CD4-positive, alpha-beta T cell (primary cell): ENCODE results near the gene ARL16. TPM values are rescaled to one million over a fixed set of nuclear protein-coding genes. Genes with fewer than 3 reads are reported as not detected.

Experiments used
- ATAC-seq: fragments of 200-7000 bp; cut with Tn5 transposase; one replicate; pipeline ENCODE4 v1.10.0; 2022; ENCODE audit warnings: mild to moderate bottlenecking; ENCODE audit not compliant: poor library complexity
- CTCF ChIA-PET: fragments of 350-600 bp; sonication (Branson Sonifier 250); formaldehyde crosslinking; loops from one replicate; lab custom pipeline; 2021; ENCODE audit warnings: antibody characterized with exemption, inconsistent platforms; lab: Charles Lee
- POLR2A ChIA-PET: fragments of 350-600 bp; sonication (Branson Sonifier 250); formaldehyde crosslinking; loops from one replicate; lab custom pipeline; 2021; ENCODE audit warnings: antibody characterized with exemption, inconsistent platforms; lab: Charles Lee
- DNase-seq, 14 experiments: peaks; one replicate each; pipeline ENCODE4 v3.0.0-alpha.2; 2013 to 2020; ENCODE audit warnings: mixed read lengths in 2 of 14
- H3K27ac ChIP-seq, 2 donors: one replicate each; pipeline versions ENCODE4 v1.5.1 to v1.7.0; 2013; ENCODE audit warnings: low read length in 2 of 2, low read depth in 1 of 2, mild to moderate bottlenecking in 1 of 2
- H3K27me3 ChIP-seq, 2 experiments: 1 replicate in 1 of 2; 2 replicates in 1 of 2; pipeline versions ENCODE4 v1.6.1 to v1.7.0; 2013; ENCODE audit warnings: low read length in 2 of 2, control low read depth in 1 of 2, mild to moderate bottlenecking in 1 of 2, moderate library complexity in 1 of 2; ENCODE audit not compliant: insufficient read depth in 2 of 2, control insufficient read depth in 1 of 2
- H3K36me3 ChIP-seq: one replicate; pipeline ENCODE4 v1.6.1; 2013; ENCODE audit warnings: low read length, control low read depth; ENCODE audit not compliant: insufficient read depth
- H3K4me1 ChIP-seq: one replicate; pipeline ENCODE4 v1.6.1; 2013; ENCODE audit warnings: low read length, control low read depth; ENCODE audit not compliant: insufficient read depth
- H3K4me3 ChIP-seq: one replicate; pipeline ENCODE4 v1.5.1; 2013; ENCODE audit warnings: mild to moderate bottlenecking, low read length, moderate library complexity
- H3K9me3 ChIP-seq, 2 experiments: 1 replicate in 1 of 2; 2 replicates in 1 of 2; pipeline versions ENCODE4 v1.6.1 to v1.7.0; 2013; ENCODE audit warnings: low read length in 2 of 2, mild to moderate bottlenecking in 2 of 2, control low read depth in 1 of 2, moderate library complexity in 1 of 2; ENCODE audit not compliant: control insufficient read depth in 1 of 2, insufficient read depth in 1 of 2
- H3K27ac Mint-ChIP-seq: one replicate; pipeline ENCODE4 v1.8.0; 2020; ENCODE audit warnings: mixed read lengths
- H3K27me3 Mint-ChIP-seq: one replicate; pipeline ENCODE4 v1.8.0; 2021; ENCODE audit warnings: mixed read lengths
- H3K36me3 Mint-ChIP-seq: one replicate; pipeline ENCODE4 v1.8.0; 2021; ENCODE audit warnings: low read depth, mixed read lengths
- H3K4me1 Mint-ChIP-seq: one replicate; pipeline ENCODE4 v1.8.0; 2021; ENCODE audit warnings: low read depth, mixed read lengths
- H3K4me3 Mint-ChIP-seq: one replicate; pipeline ENCODE4 v1.8.0; 2020; ENCODE audit warnings: mild to moderate bottlenecking, mixed read lengths
- H3K9me3 Mint-ChIP-seq: one replicate; pipeline ENCODE4 v1.8.0; 2020; ENCODE audit warnings: mixed read lengths
- CTCF ChIP-seq: fragments of 200-600 bp; IDR thresholded peaks from one replicate; pipeline ENCODE4 v1.8.0; 2022; ENCODE audit warnings: antibody characterized with exemption, mild to moderate bottlenecking
- intact Hi-C, 2 experiments: fragments of 100-400 bp; cut with DNase I in 1 of 2; cut with micrococcal nuclease in 1 of 2; formaldehyde crosslinking; loops; one replicate each; pipeline versions ENCODE4 v1.15.1 to v1.9.0; 2023 to 2025; cut with DNase I, micrococcal nuclease
- total RNA-seq, 174 experiments: library from RNA in 2 of 174; stranded (reverse) in 2 of 174; gene quantifications; one replicate each; pipeline ENCODE4 v1.2.3 and lab custom pipeline; 2021 to 2026

The ARL16 gene
- total RNA-seq, 2 experiments from 2014 or later: 35.7 to 38.5 TPM

GRCh38 chr17:81693509-81694210 lies 10.1 kb upstream of the ARL16 start:
- ChIA-PET CTCF (no interaction called here), POLR2A (no interaction called here)
- Mint-ChIP-seq H3K4me1 (no peaks in the 10 kb centered on the region), H3K4me3 (no peak overlapping the region), H3K27me3 (no peaks in the 10 kb centered on the region), H3K27ac (no peak overlapping the region), H3K36me3 (peaks cover 53% of the 10 kb centered on the region), H3K9me3 (no peaks in the 10 kb centered on the region)
- no peaks in the 10 kb centered on the region for H3K27me3 ChIP-seq
- H3K4me3 ChIP-seq: no peak overlapping the region
- no peaks in the 10 kb centered on the region for H3K9me3 ChIP-seq
- H3K4me1 ChIP-seq: peaks cover 5% of the 10 kb centered on the region
- no peak for TF ChIP-seq CTCF
- intact Hi-C loops: no loop called here
- DNase-seq: no peak
- peaks cover 95% of the 10 kb centered on the region for H3K36me3 ChIP-seq
- no peak overlapping the region for H3K27ac ChIP-seq
- ATAC-seq: no peak

GRCh38 chr17:81691608-81692007 lies 8.0 kb upstream of the ARL16 start:
- CTCF ChIA-PET: no interaction called here
- POLR2A ChIA-PET: no interaction called here
- Mint-ChIP-seq H3K27me3 (no peaks in the 10 kb centered on the region), H3K4me3 (no peak overlapping the region), H3K9me3 (no peaks in the 10 kb centered on the region), H3K4me1 (peaks cover 5% of the 10 kb centered on the region), H3K27ac (no peak overlapping the region), H3K36me3 (peaks cover 47% of the 10 kb centered on the region)
- no peaks in the 10 kb centered on the region for H3K27me3 ChIP-seq
- ATAC-seq: no peak
- no peak overlapping the region for H3K4me3 ChIP-seq
- peaks cover 95% of the 10 kb centered on the region for H3K36me3 ChIP-seq
- no peaks in the 10 kb centered on the region for H3K9me3 ChIP-seq
- DNase-seq: no peak
- no peak overlapping the region for H3K27ac ChIP-seq
- H3K4me1 ChIP-seq: peaks cover 17% of the 10 kb centered on the region
- intact Hi-C loops: no loop called here
- no peak for TF ChIP-seq CTCF

DNA sequence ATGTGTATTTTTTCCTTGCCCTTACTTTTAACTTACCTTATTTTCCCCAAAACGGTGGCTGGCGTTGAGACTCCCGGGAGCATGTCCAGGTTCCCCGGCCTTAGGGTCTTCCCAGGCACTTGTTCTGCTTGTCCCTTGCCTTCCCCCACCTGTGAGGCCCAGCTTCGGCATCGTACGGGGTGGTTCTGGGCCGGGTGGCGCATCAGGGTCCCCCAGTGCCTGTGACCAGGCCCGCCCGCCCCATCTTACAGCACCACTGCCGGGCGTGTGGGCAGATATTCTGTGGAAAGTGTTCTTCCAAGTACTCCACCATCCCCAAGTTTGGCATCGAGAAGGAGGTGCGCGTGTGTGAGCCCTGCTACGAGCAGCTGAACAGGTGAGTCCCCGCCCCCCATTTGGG lies 7.6 kb upstream of the ARL16 start:
- Histone ChIP-seq H3K4me3 (no peak overlapping the region), H3K9me3 (no peaks in the 10 kb centered on the region), H3K4me1 (peaks cover 21% of the 10 kb centered on the region), H3K27me3 (no peaks in the 10 kb centered on the region), H3K27ac (no peak overlapping the region), H3K36me3 (peaks cover 95% of the 10 kb centered on the region)
- intact Hi-C loops: no loop called here
- ChIA-PET POLR2A (no interaction called here), CTCF (no interaction called here)
- no peak overlapping the region for H3K27ac Mint-ChIP-seq
- no peak for ATAC-seq
- H3K4me1 Mint-ChIP-seq: peaks cover 5% of the 10 kb centered on the region
- TF ChIP-seq CTCF: no peak
- no peak for DNase-seq
- no peaks in the 10 kb centered on the region for H3K9me3 Mint-ChIP-seq
- no peaks in the 10 kb centered on the region for H3K27me3 Mint-ChIP-seq
- peaks cover 50% of the 10 kb centered on the region for H3K36me3 Mint-ChIP-seq
- H3K4me3 Mint-ChIP-seq: no peak overlapping the region
